ENCODE data around the gene SOHLH2. TPM values are rescaled to one million over a fixed set of nuclear protein-coding genes. Genes with fewer than 3 reads are reported as not detected.

Gene SOHLH2
- total RNA-seq, 1 experiment from 2014 or later, result 0.37 TPM

GRCh38 chr13:36217456-36217855 lies 3.1 kb upstream of the SOHLH2 start:
- Histone ChIP-seq H3K9me3 (replicated peaks) (no peaks in the 10 kb centered on the region), H3K4me1 (replicated peaks) (no peaks in the 10 kb centered on the region), H3K27ac (no peak overlapping the region), H3K27me3 (replicated peaks) (no peaks in the 10 kb centered on the region), H3K36me3 (no peaks in the 10 kb centered on the region), H3K4me3 (no peak overlapping the region)
- DNase-seq (ENCODE audit: low read depth in 1 of 2, low spot score in 2 of 2), result no peak

- H3K4me3 ChIP-seq, result no peak overlapping the region
- DNase-seq (ENCODE audit: low read depth in 1 of 2, low spot score in 2 of 2), result no peak
- no peaks in the 10 kb centered on the region for H3K9me3 ChIP-seq (replicated peaks)
- no peaks in the 10 kb centered on the region for H3K4me1 ChIP-seq (replicated peaks)
- no peaks in the 10 kb centered on the region for H3K36me3 ChIP-seq
- H3K27ac ChIP-seq, result no peak overlapping the region
- no peaks in the 10 kb centered on the region for H3K27me3 ChIP-seq (replicated peaks)
Measured at GRCh38 chr13:36212789-36213188, 1.6 kb downstream of the SOHLH2 start.

GRCh38 chr13:36211567-36211966 lies 2.8 kb downstream of the SOHLH2 start:
- no peaks in the 10 kb centered on the region for H3K27me3 ChIP-seq (replicated peaks)
- no peak overlapping the region for H3K4me3 ChIP-seq
- no peaks in the 10 kb centered on the region for H3K9me3 ChIP-seq (replicated peaks)
- DNase-seq (ENCODE audit: low read depth in 1 of 2, low spot score in 2 of 2), result no peak
- H3K4me1 ChIP-seq (replicated peaks), result no peaks in the 10 kb centered on the region
- H3K27ac ChIP-seq, result no peak overlapping the region
- H3K36me3 ChIP-seq, result no peaks in the 10 kb centered on the region

GRCh38 chr13:36210738-36211137 lies 3.6 kb downstream of the SOHLH2 start:
- DNase-seq (ENCODE audit: low read depth in 1 of 2, low spot score in 2 of 2), result no peak
- Histone ChIP-seq H3K9me3 (replicated peaks) (no peaks in the 10 kb centered on the region), H3K4me3 (no peak overlapping the region), H3K4me1 (replicated peaks) (no peaks in the 10 kb centered on the region), H3K27me3 (replicated peaks) (no peaks in the 10 kb centered on the region), H3K36me3 (no peaks in the 10 kb centered on the region), H3K27ac (no peak overlapping the region)

GRCh38 chr13:36207672-36208071 lies 6.7 kb downstream of the SOHLH2 start:
- no peak overlapping the region for H3K4me3 ChIP-seq
- no peaks in the 10 kb centered on the region for H3K36me3 ChIP-seq
- DNase-seq (ENCODE audit: low read depth in 1 of 2, low spot score in 2 of 2), result no peak

GRCh38 chr13:36193151-36193855 lies 21.1 kb downstream of the SOHLH2 start:
- no peaks in the 10 kb centered on the region for H3K27me3 ChIP-seq (replicated peaks)
- H3K36me3 ChIP-seq, result no peaks in the 10 kb centered on the region
- H3K4me3 ChIP-seq, result no peak overlapping the region
- peaks cover 17% of the 10 kb centered on the region for H3K4me1 ChIP-seq (replicated peaks)
- H3K9me3 ChIP-seq (replicated peaks), result no peaks in the 10 kb centered on the region
- DNase-seq (ENCODE audit: low read depth in 1 of 2, low spot score in 2 of 2), result peak; percentile 50 to 77
- H3K27ac ChIP-seq, result peak overlapping the region; percentile 63

More at GRCh38 chr13:36207672-36208071, 6.7 kb downstream of the SOHLH2 start:
- Histone ChIP-seq H3K27me3 (replicated peaks) (no peaks in the 10 kb centered on the region), H3K27ac (no peak overlapping the region), H3K4me1 (replicated peaks) (no peaks in the 10 kb centered on the region), H3K9me3 (replicated peaks) (no peaks in the 10 kb centered on the region)

GRCh38 chr13:36192166-36192565 lies 22.2 kb downstream of the SOHLH2 start:
- Histone ChIP-seq H3K9me3 (replicated peaks) (no peaks in the 10 kb centered on the region), H3K4me1 (replicated peaks) (peaks cover 17% of the 10 kb centered on the region), H3K27ac (peak overlapping the region; percentile 63), H3K4me3 (no peak overlapping the region), H3K27me3 (replicated peaks) (no peaks in the 10 kb centered on the region), H3K36me3 (no peaks in the 10 kb centered on the region)
- DNase-seq (ENCODE audit: low read depth in 1 of 2, low spot score in 2 of 2), result no peak

GRCh38 chr13:36190771-36191170 lies 23.6 kb downstream of the SOHLH2 start:
- H3K36me3 ChIP-seq, result no peaks in the 10 kb centered on the region
- H3K9me3 ChIP-seq (replicated peaks), result no peaks in the 10 kb centered on the region
- H3K4me1 ChIP-seq (replicated peaks), result peaks cover 17% of the 10 kb centered on the region
- DNase-seq (ENCODE audit: low read depth in 1 of 2, low spot score in 2 of 2), result no peak
- H3K27ac ChIP-seq, result no peak overlapping the region
- H3K27me3 ChIP-seq (replicated peaks), result no peaks in the 10 kb centered on the region
- no peak overlapping the region for H3K4me3 ChIP-seq

GRCh38 chr13:36188441-36188840 lies 25.9 kb downstream of the SOHLH2 start:
- H3K27ac ChIP-seq, result no peak overlapping the region
- no peaks in the 10 kb centered on the region for H3K27me3 ChIP-seq (replicated peaks)
- no peak overlapping the region for H3K4me3 ChIP-seq
- H3K4me1 ChIP-seq (replicated peaks), result peaks cover 13% of the 10 kb centered on the region
- H3K9me3 ChIP-seq (replicated peaks), result no peaks in the 10 kb centered on the region
- no peaks in the 10 kb centered on the region for H3K36me3 ChIP-seq
- DNase-seq (ENCODE audit: low read depth in 1 of 2, low spot score in 2 of 2), result no peak

GRCh38 chr13:36183901-36184300 lies 30.5 kb downstream of the SOHLH2 start:
- Histone ChIP-seq H3K36me3 (no peaks in the 10 kb centered on the region), H3K27ac (no peak overlapping the region), H3K9me3 (replicated peaks) (no peaks in the 10 kb centered on the region), H3K27me3 (replicated peaks) (no peaks in the 10 kb centered on the region), H3K4me3 (no peak overlapping the region), H3K4me1 (replicated peaks) (no peaks in the 10 kb centered on the region)
- DNase-seq (ENCODE audit: low read depth in 1 of 2, low spot score in 2 of 2), result no peak

- Histone ChIP-seq H3K9me3 (replicated peaks) (no peaks in the 10 kb centered on the region), H3K4me3 (no peak overlapping the region), H3K36me3 (no peaks in the 10 kb centered on the region), H3K27me3 (replicated peaks) (no peaks in the 10 kb centered on the region), H3K4me1 (replicated peaks) (no peaks in the 10 kb centered on the region), H3K27ac (no peak overlapping the region)
- no peak for DNase-seq (ENCODE audit: low read depth in 1 of 2, low spot score in 2 of 2)
Measured at GRCh38 chr13:36175621-36176020, 38.7 kb downstream of the SOHLH2 start.

- Histone ChIP-seq H3K27ac (no peak overlapping the region), H3K4me1 (replicated peaks) (no peaks in the 10 kb centered on the region), H3K4me3 (no peak overlapping the region), H3K27me3 (replicated peaks) (no peaks in the 10 kb centered on the region), H3K36me3 (no peaks in the 10 kb centered on the region), H3K9me3 (replicated peaks) (no peaks in the 10 kb centered on the region)
- no peak for DNase-seq (ENCODE audit: low read depth in 1 of 2, low spot score in 2 of 2)
Measured at GRCh38 chr13:36174923-36175322, 39.4 kb downstream of the SOHLH2 start.

GRCh38 chr13:36173571-36174322 lies 40.6 kb downstream of the SOHLH2 start:
- no peak for DNase-seq (ENCODE audit: low read depth in 1 of 2, low spot score in 2 of 2)
- no peak overlapping the region for H3K27ac ChIP-seq
- no peaks in the 10 kb centered on the region for H3K4me1 ChIP-seq (replicated peaks)
- no peaks in the 10 kb centered on the region for H3K27me3 ChIP-seq (replicated peaks)
- no peak overlapping the region for H3K4me3 ChIP-seq
- H3K9me3 ChIP-seq (replicated peaks), result no peaks in the 10 kb centered on the region
- H3K36me3 ChIP-seq, result no peaks in the 10 kb centered on the region

- Histone ChIP-seq H3K27me3 (replicated peaks) (no peaks in the 10 kb centered on the region), H3K36me3 (no peaks in the 10 kb centered on the region), H3K4me3 (no peak overlapping the region), H3K27ac (no peak overlapping the region), H3K4me1 (replicated peaks) (peaks cover 17% of the 10 kb centered on the region), H3K9me3 (replicated peaks) (no peaks in the 10 kb centered on the region)
- no peak for DNase-seq (ENCODE audit: low read depth in 1 of 2, low spot score in 2 of 2)
Measured at GRCh38 chr13:36166046-36166445, 48.3 kb downstream of the SOHLH2 start.
